A549 treated with AZD2906 at 1 μM for 4 hours (cell line): ENCODE measurements around the gene ABCF1. TPM values are rescaled to one million over a fixed set of nuclear protein-coding genes. Genes with fewer than 3 reads are reported as not detected.

Source experiments
- total RNA-seq: library from RNA; stranded (reverse); fragments of 200-300 nt; extraction: Qiagen RNA extraction; gene quantifications from 5 replicates; pipeline ENCODE4 v1.2.3, GENCODE V29; 2022

ABCF1 gene
- total RNA-seq: 45.1 to 57.4 TPM (median 48.6 TPM) in 5 replicates

GRCh38 chr6:30571075-30571761 lies at the start of gene ABCF1:
ABCF1 (plus strand) TSS chr6:30571442; CDS start chr6:30571488, 46 bp downstream.

GRCh38 chr6:30556066-30556905 lies 15.0 kb upstream of the ABCF1 start, which contains the start of gene GNL1:
GNL1 (minus strand) TSS chr6:30556489; CDS start chr6:30556203, 286 bp downstream.

GRCh38 chr6:30556906-30557682 lies 14.1 kb upstream of the ABCF1 start, which contains the start of gene PRR3:
PRR3 (plus strand) TSS chr6:30557295; CDS start chr6:30557345, 50 bp downstream.

GRCh38 chr6:30616811-30617564 lies 45.7 kb downstream of the ABCF1 start, which contains the start of gene PPP1R10:
PPP1R10 (minus strand) TSS chr6:30617243; CDS start chr6:30609944, 7,299 bp downstream.

GRCh38 chr6:30617565-30618269 lies 46.5 kb downstream of the ABCF1 start, which contains the start of gene MRPS18B:
MRPS18B (plus strand) TSS chr6:30617840; CDS start chr6:30617866, 26 bp downstream.

GRCh38 chr6:30626484-30627366 lies 55.5 kb downstream of the ABCF1 start, which contains the start of gene ATAT1:
ATAT1 (plus strand) TSS chr6:30626874.

Other genes starting within 250 kb of the ABCF1 start
- gene TRIM39, start 244.5 kb upstream of the ABCF1 start, total RNA-seq: 6.3 to 8.6 TPM (median 6.9 TPM) in 5 replicates
- 52.8 to 77.3 TPM (median 67.2 TPM) in 5 replicates for gene RPP21, start 226.3 kb upstream of the ABCF1 start, total RNA-seq
- gene HLA-E, start 81.9 kb upstream of the ABCF1 start, total RNA-seq: 58.6 to 63.1 TPM (median 60.4 TPM) in 5 replicates
- 26.8 to 32.9 TPM (median 30.8 TPM) in 5 replicates for gene GNL1, start 15.0 kb upstream of the ABCF1 start, total RNA-seq
- gene PRR3, start 14.1 kb upstream of the ABCF1 start, total RNA-seq: 15.2 to 17.3 TPM (median 16.5 TPM) in 5 replicates
- gene PPP1R10, start 45.8 kb downstream of the ABCF1 start, total RNA-seq: 27.6 to 43.6 TPM (median 31.5 TPM) in 5 replicates
- 70.3 to 114 TPM (median 72.6 TPM) in 5 replicates for gene MRPS18B, start 46.4 kb downstream of the ABCF1 start, total RNA-seq
- 4.9 to 6.4 TPM (median 5.8 TPM) in 5 replicates for gene ATAT1, start 55.4 kb downstream of the ABCF1 start, total RNA-seq
- 10.9 to 13.6 TPM (median 13.2 TPM) in 5 replicates for gene C6orf136, start 75.7 kb downstream of the ABCF1 start, total RNA-seq
- gene DHX16, start 101.6 kb downstream of the ABCF1 start, total RNA-seq: 25.9 to 28.6 TPM (median 27.0 TPM) in 5 replicates
- 38.8 to 45.2 TPM (median 41.3 TPM) in 5 replicates for gene PPP1R18, start 115.2 kb downstream of the ABCF1 start, total RNA-seq
- gene NRM, start 119.5 kb downstream of the ABCF1 start, total RNA-seq: 21.7 to 28.7 TPM (median 27.9 TPM) in 5 replicates
- gene MDC1, start 145.8 kb downstream of the ABCF1 start, total RNA-seq: 15.5 to 19.2 TPM (median 15.8 TPM) in 5 replicates
- 793 to 945 TPM (median 901 TPM) in 5 replicates for gene TUBB, start 148.9 kb downstream of the ABCF1 start, total RNA-seq
- gene FLOT1, start 171.2 kb downstream of the ABCF1 start, total RNA-seq: 83.5 to 93.1 TPM (median 90.0 TPM) in 5 replicates
- gene IER3, start 173.1 kb downstream of the ABCF1 start, total RNA-seq: 40.1 to 61.9 TPM (median 59.7 TPM) in 5 replicates